AG04450 (cell line): ENCODE measurements around the gene PRKAA2. TPM values are rescaled to one million over a fixed set of nuclear protein-coding genes. Genes with fewer than 3 reads are reported as not detected.

ENCODE experiments used
- CTCF ChIA-PET: fragments of 300-600, 350-600 bp; formaldehyde crosslinking; extraction: SDS; loops from one replicate; lab custom pipeline; 2022; ENCODE audit warnings: antibody characterized with exemption, inconsistent platforms; lab: Charles Lee
- POLR2A ChIA-PET: fragments of 350-600 bp; formaldehyde crosslinking; extraction: SDS; loops from one replicate; lab custom pipeline; 2021; ENCODE audit warnings: antibody characterized with exemption, inconsistent platforms; lab: Yijun Ruan, JAX
- DNase-seq: peaks from one replicate; pipeline ENCODE4 v3.0.0-alpha.2; 2011; ENCODE audit warnings: low read depth, low spot score
- H3K27ac ChIP-seq: one replicate; pipeline ENCODE4 v1.5.1; 2012; ENCODE audit warnings: low read depth, low read length, control low read depth
- H3K27me3 ChIP-seq: one replicate; pipeline ENCODE4 v1.6.0; 2012; ENCODE audit warnings: low read length; ENCODE audit not compliant: control insufficient read depth, insufficient read depth
- H3K4me3 ChIP-seq: 2 replicates; pipeline ENCODE4 v1.5.1; 2011; ENCODE audit warnings: mild to moderate bottlenecking, low read depth, low read length, control low read depth
- H3K9me3 ChIP-seq: 2 replicates; pipeline ENCODE4 v1.5.1; 2012; ENCODE audit warnings: low read length; ENCODE audit not compliant: control insufficient read depth, insufficient read depth
- CTCF ChIP-seq: IDR thresholded peaks from 2 replicates; pipeline ENCODE4 v1.5.1; 2011; ENCODE audit warnings: low read depth, low read length, control low read depth, inconsistent platforms
- polyA plus RNA-seq: library from polyadenylated mRNA; depleted of rRNA; stranded (reverse); fragments of >200 nt; gene quantifications from 2 replicates; pipeline ENCODE4 v1.2.3, GENCODE V29; 2011; rRNA removed
- small RNA-seq: library from RNA; depleted of rRNA; stranded (forward); fragments of <200 nt; gene quantifications from one replicate; pipeline ENCODE3, GENCODE V24; 2012; ENCODE audit warnings: low read depth; ENCODE audit not compliant: insufficient read length

PRKAA2 gene
- polyA plus RNA-seq, 1 experiment = 4.7 TPM

GRCh38 chr1:56758135-56758534 is 113.0 kb downstream of the PRKAA2 start:
- no peak overlapping the region for H3K4me3 ChIP-seq
- peaks cover 3% of the 10 kb centered on the region for H3K27me3 ChIP-seq
- CTCF ChIA-PET = no interaction called here
- H3K27ac ChIP-seq = no peak overlapping the region
- no peaks in the 10 kb centered on the region for H3K9me3 ChIP-seq
- TF ChIP-seq CTCF = no peak
- no peak for DNase-seq
- POLR2A ChIA-PET = no interaction called here

- POLR2A ChIA-PET = no interaction called here
- H3K9me3 ChIP-seq = no peaks in the 10 kb centered on the region
- no peak overlapping the region for H3K4me3 ChIP-seq
- CTCF ChIA-PET = interaction anchor here (0.6 kb wide), 1 partner anchor 50 kb away, joined by 4 read pairs; no protein-coding TSS in a partner anchor
- no peak for TF ChIP-seq CTCF
- H3K27ac ChIP-seq = no peak overlapping the region
- DNase-seq = no peak
- H3K27me3 ChIP-seq = peaks cover 3% of the 10 kb centered on the region
Measured at GRCh38 chr1:56758794-56759193, 113.7 kb downstream of the PRKAA2 start.

Small RNA genes within 50 kb of the gene (small RNA-seq; reads per million reads assigned to genes)
- gene AC099789.1 = not detected

Other genes starting within 250 kb of the PRKAA2 start
- gene PLPP3, start 65.8 kb upstream of the PRKAA2 start, polyA plus RNA-seq = 181 and 210 TPM in 2 replicates
- gene FYB2, start 174.1 kb downstream of the PRKAA2 start, polyA plus RNA-seq = not detected in 2 replicates
- gene C8A, start 209.5 kb downstream of the PRKAA2 start, polyA plus RNA-seq = not detected in 2 replicates